Activated B cell treated with CpG ODN at 0.5 μM for 24 hours (primary cell): ENCODE data around the gene ACSS1. TPM values are rescaled to one million over a fixed set of nuclear protein-coding genes. Genes with fewer than 3 reads are reported as not detected.

Source experiments
- ATAC-seq: fragments of 200-7000 bp; cut with Tn5 transposase; one replicate; pipeline ENCODE4 v1.10.0; 2021; ENCODE audit warnings: low read depth, mild to moderate bottlenecking, moderate library complexity
- CTCF ChIA-PET: fragments of 350-600 bp; sonication (Branson Sonifier 250); formaldehyde crosslinking; loops from one replicate; lab custom pipeline; 2021; ENCODE audit warnings: antibody characterized with exemption; lab: Charles Lee
- POLR2A ChIA-PET: fragments of 350-600 bp; sonication (Branson Sonifier 250); formaldehyde crosslinking; loops from one replicate; lab custom pipeline; 2021; ENCODE audit warnings: antibody characterized with exemption; lab: Charles Lee
- DNase-seq: peaks from one replicate; pipeline ENCODE4 v3.0.0; 2022
- H3K27ac Mint-ChIP-seq: one replicate; pipeline ENCODE4 v1.8.0; 2020; ENCODE audit warnings: mixed read lengths
- H3K27me3 Mint-ChIP-seq: one replicate; pipeline ENCODE4 v1.8.0; 2021; ENCODE audit warnings: mixed read lengths
- H3K36me3 Mint-ChIP-seq: one replicate; pipeline ENCODE4 v1.8.0; 2021; ENCODE audit warnings: low read depth, mixed read lengths
- H3K4me1 Mint-ChIP-seq: one replicate; pipeline ENCODE4 v1.8.0; 2021; ENCODE audit warnings: mixed read lengths
- H3K4me3 Mint-ChIP-seq: one replicate; pipeline ENCODE4 v1.8.0; 2020; ENCODE audit warnings: mild to moderate bottlenecking, mixed read lengths
- H3K9me3 Mint-ChIP-seq: one replicate; pipeline ENCODE4 v1.8.0; 2020; ENCODE audit warnings: mixed read lengths
- CTCF ChIP-seq: fragments of 200-600 bp; IDR thresholded peaks from one replicate; pipeline ENCODE4 v1.8.0; 2022; ENCODE audit warnings: antibody characterized with exemption, mild to moderate bottlenecking
- intact Hi-C: fragments of 100-400 bp; cut with micrococcal nuclease; formaldehyde crosslinking; loops from one replicate; pipeline ENCODE4 v1.15.1; 2024
- total RNA-seq: library from RNA; stranded (reverse); gene quantifications from 2 replicates; pipeline ENCODE4 v1.2.3, GENCODE V29; 2022

Gene ACSS1
- total RNA-seq, 1 donor from 2014 or later = 34.4 TPM

DNA sequence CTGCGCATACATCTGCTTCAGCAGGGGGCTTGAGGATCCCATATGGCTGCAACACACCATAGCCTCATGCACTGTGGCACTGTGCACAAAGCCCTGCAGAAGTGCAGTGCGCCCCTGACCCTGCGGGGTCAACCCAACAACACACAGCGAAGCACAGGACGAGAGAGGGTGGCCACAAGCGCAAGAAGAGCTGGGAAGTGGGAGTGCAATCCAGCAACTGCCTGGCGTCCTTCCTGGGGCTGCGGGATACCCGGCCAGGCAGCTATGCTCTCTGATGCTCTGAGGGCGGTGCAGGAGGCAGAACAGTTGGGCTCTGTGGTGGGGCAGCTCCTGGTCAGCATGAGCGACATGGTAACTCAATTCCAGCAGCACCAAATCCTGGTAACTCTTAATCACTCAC lies 5.6 kb upstream of the ACSS1 start:
- ATAC-seq (no peak), DNase-seq (no peak)
- CTCF ChIA-PET = interaction anchor here (5.4 kb wide), 1 partner anchor 69 kb away, joined by 113 read pairs; the partner anchor contains the start of gene APMAP
- intact Hi-C loops = no loop called here
- no peak for TF ChIP-seq CTCF
- H3K27me3 Mint-ChIP-seq = no peaks in the 10 kb centered on the region
- H3K4me3 Mint-ChIP-seq = no peak overlapping the region
- no peaks in the 10 kb centered on the region for H3K36me3 Mint-ChIP-seq
- POLR2A ChIA-PET = interaction anchor here (1.5 kb wide), 1 partner anchor 27 kb away, joined by 4 read pairs; no protein-coding TSS in a partner anchor
- H3K4me1 Mint-ChIP-seq = peaks cover 31% of the 10 kb centered on the region
- H3K9me3 Mint-ChIP-seq = no peaks in the 10 kb centered on the region
- H3K27ac Mint-ChIP-seq = no peak overlapping the region

- Mint-ChIP-seq H3K4me3 (no peak overlapping the region), H3K27me3 (no peaks in the 10 kb centered on the region), H3K4me1 (peaks cover 31% of the 10 kb centered on the region), H3K27ac (no peak overlapping the region), H3K36me3 (no peaks in the 10 kb centered on the region), H3K9me3 (no peaks in the 10 kb centered on the region)
- intact Hi-C loops = no loop called here
- ATAC-seq (no peak), DNase-seq (no peak)
- TF ChIP-seq CTCF = no peak
- POLR2A ChIA-PET = interaction anchor here (1.1 to 1.5 kb wide), 2 partner anchors 26 to 1705 kb away, joined by 3 to 4 read pairs; no protein-coding TSS in a partner anchor
- CTCF ChIA-PET = interaction anchor here (5.4 kb wide), 1 partner anchor 68 kb away, joined by 113 read pairs; the partner anchor contains the start of gene APMAP
Measured at GRCh38 chr20:25062841-25063240, 4.9 kb upstream of the ACSS1 start.

DNA sequence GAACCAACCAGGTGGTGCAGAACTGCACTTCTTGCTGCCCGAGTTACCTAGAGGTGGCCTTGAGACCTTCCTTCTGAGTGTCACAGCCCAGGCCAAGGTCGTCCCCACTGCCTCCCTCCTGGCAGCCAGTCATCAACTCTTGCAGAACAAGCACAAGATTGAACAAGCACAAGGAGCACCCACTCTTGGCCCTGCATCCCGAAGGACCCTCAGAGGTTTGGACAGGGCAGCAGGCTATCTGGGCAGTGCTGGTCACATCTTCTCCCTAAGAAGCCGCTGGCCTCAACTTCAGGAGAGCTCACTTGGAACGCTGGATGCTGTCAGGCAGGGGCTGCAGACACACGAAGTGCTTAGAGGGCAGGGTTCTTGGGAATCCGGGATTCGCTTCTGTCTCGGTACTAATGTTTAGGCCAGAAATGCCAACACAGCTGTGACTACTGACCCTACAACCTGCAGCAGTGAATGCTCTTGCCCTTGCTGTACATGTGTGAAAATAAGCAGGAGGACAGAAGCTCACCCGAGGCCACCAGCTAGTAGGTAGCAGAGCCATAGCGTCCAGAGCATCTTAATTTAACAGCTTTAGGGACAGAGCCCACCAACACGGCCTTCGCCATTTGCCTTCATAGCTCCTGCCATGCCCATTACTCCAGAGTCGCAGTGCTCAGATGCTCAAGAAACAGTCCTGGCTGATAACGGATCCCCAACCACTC lies 4.0 kb upstream of the ACSS1 start:
- intact Hi-C loops = no loop called here
- no peaks in the 10 kb centered on the region for H3K36me3 Mint-ChIP-seq
- peaks cover 33% of the 10 kb centered on the region for H3K4me1 Mint-ChIP-seq
- TF ChIP-seq CTCF = no peak
- ATAC-seq (no peak), DNase-seq (no peak)
- H3K9me3 Mint-ChIP-seq = no peaks in the 10 kb centered on the region
- no peak overlapping the region for H3K27ac Mint-ChIP-seq
- no peaks in the 10 kb centered on the region for H3K27me3 Mint-ChIP-seq
- no peak overlapping the region for H3K4me3 Mint-ChIP-seq
- ChIA-PET CTCF (interaction anchor here (5.4 kb wide), 1 partner anchor 67 kb away, joined by 113 read pairs; the partner anchor contains the start of gene APMAP), POLR2A (interaction anchor here (1.1 to 1.5 kb wide), 3 partner anchors 25 to 1704 kb away, joined by 3 to 4 read pairs (median 4); no protein-coding TSS in a partner anchor)

DNA sequence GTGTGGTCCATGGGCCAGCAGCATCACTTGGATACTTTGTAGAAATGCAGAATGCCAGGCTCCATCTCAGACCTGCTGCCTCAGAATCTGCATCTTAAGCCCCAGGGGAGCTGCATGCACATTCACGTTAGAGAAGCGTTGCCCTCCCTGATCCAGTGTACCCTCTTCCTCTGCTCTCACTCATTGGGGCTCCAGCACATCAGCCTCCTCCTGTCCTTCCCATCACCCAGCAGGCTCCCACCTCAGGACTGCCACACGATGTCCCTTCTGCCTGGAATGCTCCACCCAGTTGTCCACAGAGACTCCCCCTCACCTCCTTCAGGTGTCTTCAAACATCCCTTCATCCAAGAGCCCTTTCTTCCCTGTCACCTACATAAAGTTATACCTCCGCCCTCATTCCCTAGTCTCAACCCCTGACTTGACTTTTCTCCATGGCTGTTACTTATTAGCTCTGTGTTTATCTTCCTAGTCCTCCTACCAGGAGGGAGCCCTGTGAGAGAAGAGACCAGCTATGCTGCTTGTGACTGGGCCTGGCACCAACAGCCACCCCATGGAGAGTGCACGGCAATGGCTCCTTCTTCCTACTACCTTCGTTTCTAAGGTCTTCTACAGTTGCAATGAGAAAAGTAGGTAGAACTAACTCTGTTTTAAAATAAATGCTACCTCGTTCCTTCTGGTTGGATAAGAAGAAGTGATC lies 3.3 kb upstream of the ACSS1 start:
- Mint-ChIP-seq H3K9me3 (no peaks in the 10 kb centered on the region), H3K27ac (no peak overlapping the region), H3K4me1 (peaks cover 40% of the 10 kb centered on the region), H3K27me3 (no peaks in the 10 kb centered on the region), H3K36me3 (no peaks in the 10 kb centered on the region), H3K4me3 (no peak overlapping the region)
- TF ChIP-seq CTCF = no peak
- intact Hi-C loops = no loop called here
- no peak for ATAC-seq
- no peak for DNase-seq
- CTCF ChIA-PET = interaction anchor here (5.4 kb wide), 1 partner anchor 67 kb away, joined by 113 read pairs; the partner anchor contains the start of gene APMAP
- POLR2A ChIA-PET = interaction anchor here (1.2 kb wide), 1 partner anchor 67 kb away, joined by 4 read pairs; no protein-coding TSS in a partner anchor
